GM12801 (cell line): ENCODE measurements around the gene ZC3H12D.

Experiments used
- CTCF ChIP-seq: IDR thresholded peaks from one replicate; pipeline ENCODE4 v1.5.1; 2011; ENCODE audit warnings: control low read depth; ENCODE audit not compliant: insufficient read length; ENCODE audit errors: extremely low read depth

Gene ZC3H12D

GRCh38 chr6:149472241-149472640 is 12.6 kb downstream of the ZC3H12D start:
- no peak for TF ChIP-seq CTCF

- no peak for TF ChIP-seq CTCF
These were observed 13.0 kb downstream of the ZC3H12D start for GRCh38 chr6:149471801-149472200.

- no peak for TF ChIP-seq CTCF
These were observed 13.9 kb downstream of the ZC3H12D start for GRCh38 chr6:149470948-149471347.

- no peak for TF ChIP-seq CTCF
These were observed 16.6 kb downstream of the ZC3H12D start for GRCh38 chr6:149468179-149468578.

DNA sequence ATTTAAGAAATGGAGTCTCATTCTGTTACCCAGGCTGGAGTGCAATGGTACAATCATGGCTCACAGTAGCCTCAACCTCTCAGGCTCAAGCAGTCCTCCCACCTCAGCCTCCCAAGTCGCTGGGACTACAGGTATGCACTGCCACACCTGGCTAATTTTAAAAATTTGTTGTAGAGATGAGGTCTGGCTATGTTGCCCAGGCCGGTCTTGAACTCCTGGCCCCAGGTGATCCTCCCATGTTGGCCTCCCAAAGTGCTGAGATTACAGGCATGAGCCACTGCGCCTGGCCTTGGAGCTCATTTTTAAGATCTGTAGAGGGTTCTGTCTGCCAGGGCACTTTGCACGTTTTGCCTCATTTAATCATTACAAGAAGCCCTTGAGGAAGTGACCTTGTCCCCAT is 17.5 kb downstream of the ZC3H12D start:
- no peak for TF ChIP-seq CTCF

DNA sequence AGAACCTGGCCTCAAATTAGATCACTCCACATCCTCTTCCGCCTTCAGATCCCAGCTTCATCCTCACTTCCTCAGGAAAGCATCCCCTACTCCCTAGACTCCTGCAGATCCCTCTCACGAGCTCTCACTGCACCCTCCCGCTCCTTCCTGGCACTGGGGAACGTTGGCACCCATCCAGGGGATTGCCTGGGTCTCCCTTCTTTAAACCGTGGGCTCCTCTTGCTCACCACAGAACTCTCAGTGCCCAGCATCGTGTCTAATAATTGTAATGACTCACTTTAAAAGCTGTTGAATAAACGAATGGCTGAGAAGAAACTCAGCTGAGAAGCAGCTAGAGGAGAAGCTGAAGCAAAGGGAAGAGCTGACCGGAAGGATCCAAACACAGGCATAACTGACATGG is 20.4 kb downstream of the ZC3H12D start:
- TF ChIP-seq CTCF: no peak

DNA sequence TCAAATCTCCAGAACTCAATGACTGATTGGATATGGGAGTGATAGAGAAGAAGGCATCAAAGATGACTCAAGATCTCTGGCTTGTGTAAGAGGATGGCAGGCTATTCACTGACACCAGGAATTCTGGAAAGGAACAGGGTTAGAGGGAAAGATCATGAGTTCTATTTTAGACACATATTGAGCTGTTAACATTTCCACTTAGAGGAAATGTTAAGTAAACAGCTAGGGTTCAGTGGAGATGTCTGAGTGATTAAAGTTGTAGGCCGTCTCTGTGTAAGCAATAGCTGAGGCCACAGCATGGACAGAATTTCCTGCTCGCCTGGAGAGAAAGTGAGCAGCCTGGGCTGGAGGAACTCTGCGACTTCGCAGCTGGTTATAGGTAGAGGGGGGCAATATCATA is 21.0 kb downstream of the ZC3H12D start:
- TF ChIP-seq CTCF: no peak

- TF ChIP-seq CTCF: no peak
These were observed 23.1 kb downstream of the ZC3H12D start for GRCh38 chr6:149461670-149462069.
